Stomach (tissue), 9 donors: ENCODE data around the gene DSC3. TPM values are rescaled to one million over a fixed set of nuclear protein-coding genes. Genes with fewer than 3 reads are reported as not detected.

ENCODE experiments used
- DNase-seq, 2 donors: peaks; one replicate each; pipeline versions ENCODE4 v3.0.0 to v3.0.0-alpha.2; 2013 to 2019
- H3K27ac ChIP-seq, 5 donors: fragments of 200-600 bp in 4 of 5; sonication (generic) in 4 of 5; one replicate each; pipeline ENCODE4 v1.5.1; 2013 to 2019; ENCODE audit warnings: mild to moderate bottlenecking in 1 of 5, moderate library complexity in 1 of 5
- H3K27me3 ChIP-seq, 3 donors: fragments of 200-600 bp; sonication (generic); one replicate each; pipeline ENCODE4 v1.5.1; 2017 to 2019; ENCODE audit warnings: mixed run types in 1 of 3
- H3K36me3 ChIP-seq, 4 donors: fragments of 200-600 bp; sonication (generic); 1 replicate in 3 of 4; 2 replicates in 1 of 4; pipeline ENCODE4 v1.5.1; 2016 to 2019
- H3K4me1 ChIP-seq, 4 donors: fragments of 200-600 bp; sonication (generic); one replicate each; pipeline ENCODE4 v1.5.1; 2016 to 2019
- H3K4me3 ChIP-seq, 4 donors: fragments of 200-600 bp; sonication (generic) in 3 of 4; one replicate each; pipeline ENCODE4 v1.5.1; 2016 to 2019; ENCODE audit warnings: mild to moderate bottlenecking in 1 of 4
- H3K9me3 ChIP-seq, 4 donors: fragments of 200-600 bp; sonication (generic); one replicate each; pipeline ENCODE4 v1.5.1; 2016 to 2019
- EP300 ChIP-seq: sonication (generic); formaldehyde crosslinking; IDR thresholded peaks from one replicate; pipeline ENCODE4 v1.6.1; 2017; ENCODE audit warnings: antibody characterized with exemption
- POLR2A ChIP-seq, 4 donors: fragments of 450-650 bp; IDR thresholded peaks; one replicate each; pipeline ENCODE4 v1.6.1; 2016; ENCODE audit warnings: antibody characterized with exemption in 4 of 4, control low read depth in 2 of 4, mild to moderate bottlenecking in 1 of 4, moderate library complexity in 1 of 4
- POLR2AphosphoS5 ChIP-seq, 3 donors: sonication (generic); formaldehyde crosslinking; IDR thresholded peaks; one replicate each; pipeline ENCODE4 v1.6.1; 2016; ENCODE audit warnings: antibody characterized with exemption in 3 of 3
- WGBS, 5 donors: extraction: QIAGEN DNeasy Blood & Tissue Kit in 3 of 5; methylation state at CpG; one replicate each; pipeline versions ENCODE4 v1.1.5 to v1.1.7; 2013 to 2018; 5-methylcytosine and 5-hydroxymethylcytosine counted together
- intact Hi-C: fragments of 100-400 bp; cut with DNase I; formaldehyde crosslinking; loops from one replicate; pipeline ENCODE4 v1.15.1; 2023; ENCODE audit warnings: low total_unique reads
- polyA plus RNA-seq, 3 donors: library from polyadenylated mRNA; stranded (reverse); fragments of 200-250 nt; gene quantifications; one replicate each; pipeline ENCODE4 v1.2.3, GENCODE V29; 2013
- total RNA-seq, 5 donors: library from RNA; depleted of rRNA; stranded (reverse); fragments of >200 nt; gene quantifications; one replicate each; pipeline versions ENCODE4 v1.1.0 to v1.2.3, GENCODE V29; 2014 to 2016
- TF ChIP-seq, protein P1 (sequence below), 7 experiments: fragments of 450-650 bp in 4 of 7; fragments of 200-600 bp in 3 of 7; sonication (generic) in 3 of 7; IDR thresholded peaks; one replicate each; pipeline ENCODE4 v1.5.1; 2016 to 2019; ENCODE audit warnings: antibody characterized with exemption in 7 of 7, control low read depth in 2 of 7, mild to moderate bottlenecking in 1 of 7
- donor health status: healthy with polysubstance abuse.
- donor health status: Bipolar disorder and iron deficiency.
- donor health status: healthy.

The DSC3 gene
- total and polyA plus RNA-seq, 8 donors: 1.2 to 26.6 (median 2.2) TPM; not detected in 5

DNA sequence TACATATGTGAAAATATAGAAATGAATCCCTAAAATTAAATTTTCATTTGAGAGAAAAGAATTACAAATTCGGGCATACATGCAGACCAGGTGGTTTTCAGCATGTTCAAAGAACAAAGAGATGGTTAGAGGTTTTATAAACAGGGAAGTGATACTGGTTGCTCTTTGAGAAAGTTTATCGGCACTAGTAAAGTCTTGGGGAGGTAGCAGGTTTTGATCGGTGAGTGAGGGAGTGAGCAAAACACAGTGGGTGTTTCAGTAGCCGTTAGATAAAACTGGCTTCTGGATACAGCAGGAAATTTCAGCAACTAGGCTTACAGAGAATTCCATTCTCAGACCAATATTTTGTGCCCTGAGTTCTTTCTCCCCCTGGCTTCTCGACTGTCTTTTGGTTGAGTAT, 51.1 kb downstream of the DSC3 start:
- Histone ChIP-seq H3K36me3 (no peaks in the 10 kb centered on the region), H3K9me3 (no peaks in the 10 kb centered on the region), H3K27me3 (no peaks in the 10 kb centered on the region), H3K4me1 (no peaks in the 10 kb centered on the region), H3K27ac (no peak overlapping the region), H3K4me3 (no peak overlapping the region)
- 43 to 74% (median 71%) methylated on average over 5 of the region's 5 CpGs for WGBS, 5 donors
- intact Hi-C loops: no loop called here
- DNase-seq: no peak
- TF ChIP-seq EP300: no peak
- TF ChIP-seq, protein P1, sequence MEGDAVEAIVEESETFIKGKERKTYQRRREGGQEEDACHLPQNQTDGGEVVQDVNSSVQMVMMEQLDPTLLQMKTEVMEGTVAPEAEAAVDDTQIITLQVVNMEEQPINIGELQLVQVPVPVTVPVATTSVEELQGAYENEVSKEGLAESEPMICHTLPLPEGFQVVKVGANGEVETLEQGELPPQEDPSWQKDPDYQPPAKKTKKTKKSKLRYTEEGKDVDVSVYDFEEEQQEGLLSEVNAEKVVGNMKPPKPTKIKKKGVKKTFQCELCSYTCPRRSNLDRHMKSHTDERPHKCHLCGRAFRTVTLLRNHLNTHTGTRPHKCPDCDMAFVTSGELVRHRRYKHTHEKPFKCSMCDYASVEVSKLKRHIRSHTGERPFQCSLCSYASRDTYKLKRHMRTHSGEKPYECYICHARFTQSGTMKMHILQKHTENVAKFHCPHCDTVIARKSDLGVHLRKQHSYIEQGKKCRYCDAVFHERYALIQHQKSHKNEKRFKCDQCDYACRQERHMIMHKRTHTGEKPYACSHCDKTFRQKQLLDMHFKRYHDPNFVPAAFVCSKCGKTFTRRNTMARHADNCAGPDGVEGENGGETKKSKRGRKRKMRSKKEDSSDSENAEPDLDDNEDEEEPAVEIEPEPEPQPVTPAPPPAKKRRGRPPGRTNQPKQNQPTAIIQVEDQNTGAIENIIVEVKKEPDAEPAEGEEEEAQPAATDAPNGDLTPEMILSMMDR (IDR thresholded peaks at IDR 0.05): no peak
- no peak for TF ChIP-seq POLR2A (IDR thresholded peaks at IDR 0.05)
- TF ChIP-seq POLR2AphosphoS5 (IDR thresholded peaks at IDR 0.05): no peak

DNA sequence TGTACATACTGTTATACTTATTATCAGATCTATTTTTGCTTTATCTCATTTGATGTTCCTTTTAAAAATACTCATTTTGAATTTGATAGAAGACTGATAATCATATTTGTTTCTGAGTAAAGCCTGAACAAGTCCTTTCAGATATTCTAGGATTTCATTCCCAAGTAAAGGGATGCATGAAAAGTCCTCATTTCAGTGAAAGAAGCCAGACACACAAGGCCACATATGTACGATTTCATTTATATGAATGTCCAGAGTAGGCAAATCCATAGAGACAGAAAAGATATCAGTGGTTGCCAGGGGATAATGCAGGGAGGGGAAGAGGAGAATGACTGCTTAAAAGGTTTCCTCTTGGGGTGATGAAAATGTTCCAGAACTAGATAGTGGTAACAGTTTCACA, 53.4 kb downstream of the DSC3 start:
- no peak for TF ChIP-seq POLR2A (IDR thresholded peaks at IDR 0.05)
- TF ChIP-seq POLR2AphosphoS5 (IDR thresholded peaks at IDR 0.05): no peak
- TF ChIP-seq EP300: no peak
- TF ChIP-seq, protein P1 (IDR thresholded peaks at IDR 0.05): no peak
- Histone ChIP-seq H3K4me1 (no peaks in the 10 kb centered on the region), H3K27ac (no peak overlapping the region), H3K27me3 (no peaks in the 10 kb centered on the region), H3K4me3 (no peak overlapping the region), H3K9me3 (no peaks in the 10 kb centered on the region), H3K36me3 (no peaks in the 10 kb centered on the region)
- 61 to 87% (median 79%) methylated on average over 1 of the region's 1 CpG for WGBS, 5 donors
- peak in 1 of 2 donors; percentile 43 for DNase-seq
- intact Hi-C loops: no loop called here

DNA sequence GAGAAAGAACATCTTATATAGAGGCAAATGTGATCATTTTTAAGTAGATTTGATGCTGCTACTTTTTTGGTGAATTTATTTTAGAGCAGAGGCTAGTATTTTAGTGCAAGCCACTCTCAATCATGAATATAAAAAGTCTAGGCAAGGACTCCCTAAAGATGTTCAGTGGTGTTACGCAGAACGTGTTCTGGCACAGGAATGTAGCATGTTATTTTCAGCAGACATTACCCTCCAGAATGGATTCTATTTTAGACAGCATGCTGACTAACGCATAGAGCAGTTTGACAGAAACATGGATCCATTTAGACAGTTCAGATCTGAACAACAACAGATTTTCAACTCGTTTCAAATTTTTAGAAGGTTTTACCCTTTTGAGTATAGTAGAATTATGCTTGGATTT, 54.1 kb downstream of the DSC3 start:
- H3K4me1 ChIP-seq: no peaks in the 10 kb centered on the region
- 80 to 89% (median 89%) methylated on average over 4 of the region's 4 CpGs for WGBS, 5 donors
- DNase-seq: no peak
- H3K36me3 ChIP-seq: no peaks in the 10 kb centered on the region
- TF ChIP-seq EP300: no peak
- TF ChIP-seq POLR2A (IDR thresholded peaks at IDR 0.05): no peak
- no peak for TF ChIP-seq POLR2AphosphoS5 (IDR thresholded peaks at IDR 0.05)
- TF ChIP-seq, protein P1 (IDR thresholded peaks at IDR 0.05): no peak
- intact Hi-C loops: no loop called here
- no peaks in the 10 kb centered on the region for H3K27me3 ChIP-seq
- H3K4me3 ChIP-seq: no peak overlapping the region
- no peak overlapping the region for H3K27ac ChIP-seq
- H3K9me3 ChIP-seq: no peaks in the 10 kb centered on the region

DNA sequence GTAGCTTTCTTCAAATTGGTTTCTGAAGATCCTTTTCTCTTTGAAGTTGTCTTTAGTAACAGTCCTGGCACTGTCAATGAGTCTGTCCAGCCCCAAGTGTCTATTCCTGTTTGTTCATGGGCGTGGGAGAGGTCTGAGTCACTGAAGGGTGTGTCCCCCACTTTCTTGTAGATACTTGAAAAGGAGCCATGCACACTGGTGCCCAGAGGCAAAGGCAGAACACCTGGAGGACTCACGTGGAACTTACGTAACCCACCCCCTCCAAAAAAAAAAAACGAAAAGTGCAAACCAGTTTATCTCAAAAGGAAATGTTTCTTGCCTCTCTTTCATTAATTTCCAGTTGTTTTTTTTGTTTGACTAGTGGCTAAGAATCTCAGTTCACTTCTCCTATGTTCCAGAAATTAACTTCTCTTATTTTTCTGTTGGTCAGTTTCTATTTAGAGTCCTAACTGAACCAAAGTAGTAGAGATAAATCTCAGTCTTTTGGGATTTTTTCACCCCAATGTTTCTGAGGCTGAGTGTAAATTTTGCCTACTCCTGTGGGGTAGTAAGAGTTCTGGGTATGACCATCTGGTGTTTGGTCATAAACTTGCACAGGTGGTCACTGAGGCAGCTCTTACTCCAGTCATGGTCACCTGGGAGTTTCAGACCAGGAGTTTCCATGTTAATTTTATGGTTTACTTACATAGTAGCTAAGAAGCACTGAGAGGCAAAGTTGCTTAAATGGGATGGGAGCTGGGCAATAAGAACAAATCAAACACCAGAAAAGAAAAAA, 54.9 kb downstream of the DSC3 start:
- H3K4me3 ChIP-seq: no peak overlapping the region
- intact Hi-C loops: no loop called here
- 14 to 31% (median 24%) methylated on average over 4 of the region's 4 CpGs for WGBS, 5 donors

DNA sequence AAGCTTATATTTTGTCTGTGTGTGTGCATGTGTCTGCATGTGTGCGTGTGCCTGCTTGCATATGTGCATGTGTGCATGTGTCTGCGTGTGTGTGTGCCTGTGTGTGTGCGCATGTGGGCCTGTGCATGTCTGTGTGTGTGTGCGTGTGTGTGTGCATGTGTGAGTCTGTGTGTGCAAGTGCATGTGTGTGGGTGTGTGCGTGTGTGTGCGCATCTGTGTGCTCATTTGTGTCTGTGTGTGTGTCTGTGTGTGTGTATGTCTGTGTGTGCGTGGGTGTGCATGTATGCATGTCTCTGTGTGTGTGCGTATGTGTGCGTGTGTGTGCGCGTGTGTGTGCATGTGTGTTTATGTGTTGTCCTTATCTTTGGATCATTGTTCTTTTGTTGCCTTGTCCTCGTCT, 56.8 kb downstream of the DSC3 start:
- Histone ChIP-seq H3K9me3 (no peaks in the 10 kb centered on the region), H3K27me3 (no peaks in the 10 kb centered on the region), H3K4me1 (no peaks in the 10 kb centered on the region), H3K27ac (no peak overlapping the region), H3K4me3 (no peak overlapping the region), H3K36me3 (no peaks in the 10 kb centered on the region)
- WGBS, 5 donors: 90 to 92% (median 92%) methylated on average over 10 to 12 of the region's 12 CpGs
- intact Hi-C loops: no loop called here
- DNase-seq: no peak
- TF ChIP-seq, protein P1 (IDR thresholded peaks at IDR 0.05): no peak
- no peak for TF ChIP-seq POLR2AphosphoS5 (IDR thresholded peaks at IDR 0.05)
- TF ChIP-seq EP300: no peak
- no peak for TF ChIP-seq POLR2A (IDR thresholded peaks at IDR 0.05)

More for the DNA sequence above, 54.9 kb downstream of the DSC3 start:
- Histone ChIP-seq H3K36me3 (no peaks in the 10 kb centered on the region), H3K27me3 (no peaks in the 10 kb centered on the region), H3K27ac (no peak overlapping the region), H3K9me3 (no peaks in the 10 kb centered on the region), H3K4me1 (no peaks in the 10 kb centered on the region)
- TF ChIP-seq POLR2A (IDR thresholded peaks at IDR 0.05): no peak
- peak; percentile 27 to 61 for DNase-seq
